ENCODE results near the gene UROS.

DNA sequence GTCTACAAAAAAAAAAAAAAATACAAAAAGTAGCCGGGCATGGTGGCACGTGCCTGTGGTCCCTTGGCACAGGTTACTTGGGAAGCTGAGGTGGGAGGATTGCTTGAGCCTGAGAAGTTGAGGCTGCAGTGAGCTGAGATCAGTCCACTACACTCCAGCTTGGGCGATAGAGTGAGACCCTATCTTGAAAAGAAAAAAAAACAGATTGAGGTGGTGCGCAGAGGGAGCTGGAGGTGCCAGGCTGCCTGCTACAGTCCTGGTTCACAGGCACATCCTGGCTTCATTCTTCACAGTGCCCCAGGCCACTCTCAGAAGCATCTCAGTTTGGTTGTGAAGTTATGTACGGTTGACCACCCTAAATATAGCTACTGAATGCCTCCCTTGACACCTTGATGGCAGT, 52.2 kb downstream of the UROS start:
- TF ChIP-seq FOS (IDR thresholded peaks at IDR 0.05; ENCODE audit: low read depth, low read length) (no peak), CTCF (conservative IDR thresholded peaks at IDR 0.05; ENCODE audit: low read depth, low read length) (no peak), POLR2A (IDR thresholded peaks at IDR 0.05; ENCODE audit: low read depth, low read length) (no peak), MAZ (IDR thresholded peaks at IDR 0.05; ENCODE audit: borderline replicate concordance, low read depth, low read length) (no peak)
- TF ChIP-seq, protein P1, sequence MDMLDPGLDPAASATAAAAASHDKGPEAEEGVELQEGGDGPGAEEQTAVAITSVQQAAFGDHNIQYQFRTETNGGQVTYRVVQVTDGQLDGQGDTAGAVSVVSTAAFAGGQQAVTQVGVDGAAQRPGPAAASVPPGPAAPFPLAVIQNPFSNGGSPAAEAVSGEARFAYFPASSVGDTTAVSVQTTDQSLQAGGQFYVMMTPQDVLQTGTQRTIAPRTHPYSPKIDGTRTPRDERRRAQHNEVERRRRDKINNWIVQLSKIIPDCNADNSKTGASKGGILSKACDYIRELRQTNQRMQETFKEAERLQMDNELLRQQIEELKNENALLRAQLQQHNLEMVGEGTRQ (IDR thresholded peaks at IDR 0.05; ENCODE audit: low read depth, low read length), result no peak

All from IMR-90 (cell line).